K562 (cell line): ENCODE data around the gene PRM2. TPM values are rescaled to one million over a fixed set of nuclear protein-coding genes. Genes with fewer than 3 reads are reported as not detected.
A peak's percentile ranks its signal among the peaks of the same experiment; 100 is the strongest.

ENCODE experiments used
- ATAC-seq: fragments of 200-7000 bp; cut with Tn5 transposase; 3 replicates; pipeline ENCODE4 v1.9.1; 2020; ENCODE audit warnings: moderate library complexity
- BruUV-seq: library from RNA; stranded (reverse); fragments of 400-500 nt; replicated peaks from 2 replicates; lab custom pipeline; 2021; lab: Mats Ljungman, UMichigan
- CTCF ChIA-PET: fragments of 300-600 bp; formaldehyde crosslinking; extraction: SDS; loops from one replicate; lab custom pipeline; 2021; ENCODE audit warnings: low intra/inter-chr PET ratio; lab: Yijun Ruan, JAX
- POLR2A ChIA-PET: fragments of 300-600, 350-650 bp; sonication (Branson Sonifier 250); formaldehyde crosslinking; extraction: SDS; loops from one replicate; lab custom pipeline; 2021; ENCODE audit warnings: antibody characterized with exemption, inconsistent platforms; lab: Yijun Ruan, JAX
- DNase-seq, 4 experiments: peaks; one replicate each; pipeline versions ENCODE4 v3.0.0 to v3.0.0-alpha.2; 2011 to 2018; ENCODE audit warnings: low spot score in 3 of 4, mixed read lengths in 3 of 4; ENCODE audit errors: extremely low read depth in 1 of 4
- FAIRE-seq: peaks from 2 replicates; lab custom pipeline; 2011; peaks lifted over from hg19 to GRCh38; lab: Jason Lieb, UNC
- H2AFZ ChIP-seq: 2 replicates; pipeline ENCODE4 v1.6.0; 2011; ENCODE audit warnings: low read depth, low read length, control low read depth, inconsistent platforms
- H3K27ac ChIP-seq: fragments of 200-600 bp; 3 replicates; pipeline ENCODE4 v1.8.0; 2011; ENCODE audit warnings: low read depth, mild to moderate bottlenecking, control low read depth, inconsistent platforms, low read length, moderate library complexity, mixed read lengths; ENCODE audit errors: extremely low read depth
- H3K27me3 ChIP-seq, 2 experiments: fragments of 300-600 bp in 1 of 2; 2 replicates in 1 of 2; 3 replicates in 1 of 2; pipeline versions ENCODE4 v1.6.0 to v1.8.0; 2011; ENCODE audit warnings: inconsistent platforms in 2 of 2, low read length in 2 of 2, mild to moderate bottlenecking in 1 of 2, mixed read lengths in 1 of 2, moderate library complexity in 1 of 2; ENCODE audit not compliant: control insufficient read depth in 2 of 2, insufficient read depth in 2 of 2
- H3K36me3 ChIP-seq: fragments of 300-600 bp; 3 replicates; pipeline ENCODE4 v1.8.0; 2011; ENCODE audit warnings: mild to moderate bottlenecking, low read length, inconsistent platforms; ENCODE audit not compliant: control insufficient read depth, insufficient read depth
- H3K4me1 ChIP-seq, 2 experiments: fragments of 200-600 bp in 1 of 2; replicated peaks in 1 of 2; 2 replicates in 1 of 2; 3 replicates in 1 of 2; pipeline versions ENCODE4 v1.5.1 to v1.8.0; 2011; ENCODE audit warnings: inconsistent platforms in 2 of 2, low read length in 2 of 2, mild to moderate bottlenecking in 1 of 2, mixed read lengths in 1 of 2, moderate library complexity in 1 of 2; ENCODE audit not compliant: control insufficient read depth in 2 of 2, insufficient read depth in 2 of 2
- H3K4me2 ChIP-seq: 2 replicates; pipeline ENCODE4 v1.6.1; 2011; ENCODE audit warnings: low read length, control low read depth, inconsistent platforms, mixed read lengths; ENCODE audit not compliant: insufficient read depth
- H3K4me3 ChIP-seq: fragments of 200-600 bp; sonication (generic), shearing (Covaris generic); 2 replicates; pipeline ENCODE4 v1.5.1; 2016; ENCODE audit warnings: control low read depth, inconsistent platforms
- H3K79me2 ChIP-seq: fragments of 200-600 bp; 3 replicates; pipeline ENCODE4 v1.8.0; 2011; ENCODE audit warnings: low read length, inconsistent platforms; ENCODE audit not compliant: control insufficient read depth, insufficient read depth
- H3K9ac ChIP-seq, 2 experiments: 2 replicates each; pipeline versions ENCODE4 v1.6.0 to v1.6.1; 2011; ENCODE audit warnings: low read depth in 2 of 2, low read length in 2 of 2, control low read depth in 1 of 2, inconsistent platforms in 1 of 2, mild to moderate bottlenecking in 1 of 2, mixed read lengths in 1 of 2; ENCODE audit not compliant: insufficient read depth in 1 of 2
- H3K9me1 ChIP-seq: one replicate; pipeline ENCODE4 v1.6.0; 2011; ENCODE audit warnings: inconsistent platforms, mild to moderate bottlenecking, low read length, moderate library complexity; ENCODE audit not compliant: control insufficient read depth, insufficient read depth
- H3K9me3 ChIP-seq: replicated peaks from 2 replicates; pipeline ENCODE4 v1.5.1; 2011; ENCODE audit warnings: low read depth, low read length, inconsistent platforms; ENCODE audit not compliant: control insufficient read depth, insufficient read depth
- H4K20me1 ChIP-seq: replicated peaks from 2 replicates; pipeline ENCODE4 v1.6.1; 2011; ENCODE audit warnings: low read length, inconsistent platforms, mixed read lengths; ENCODE audit not compliant: control insufficient read depth, insufficient read depth
- AFF1 ChIP-seq, 2 experiments: fragments of 450-650 bp; IDR thresholded peaks; 2 replicates each; pipeline ENCODE4 v1.6.1; 2018; ENCODE audit warnings: mild to moderate bottlenecking in 2 of 2, low read depth in 1 of 2; ENCODE audit not compliant: partially characterized antibody in 2 of 2
- ARNT ChIP-seq, 2 experiments: fragments of 450-650 bp; IDR thresholded peaks; 2 replicates each; pipeline ENCODE4 v1.6.1; 2016; ENCODE audit warnings: mild to moderate bottlenecking in 1 of 2
- CCNT2 ChIP-seq: IDR thresholded peaks from 2 replicates; pipeline ENCODE4 v1.6.1; 2011; ENCODE audit warnings: borderline replicate concordance, low read depth, mild to moderate bottlenecking, moderate library complexity, mixed read lengths, low read length; ENCODE audit not compliant: insufficient read length; ENCODE audit errors: extremely low read depth
- KDM1A ChIP-seq, 2 experiments: fragments of 450-650 bp; IDR thresholded peaks; 2 replicates each; pipeline ENCODE4 v1.6.1; 2016; ENCODE audit warnings: mild to moderate bottlenecking in 2 of 2
- KLF16 ChIP-seq: IDR thresholded peaks from 2 replicates; pipeline ENCODE4 v1.6.1; 2016; ENCODE audit warnings: antibody characterized with exemption
- MXI1 ChIP-seq: IDR thresholded peaks from 2 replicates; pipeline ENCODE4 v1.6.1; 2011; ENCODE audit warnings: low read depth, mild to moderate bottlenecking, improper control_type of control experiment, low read length
- PRDM10 ChIP-seq: fragments of 450-650 bp; IDR thresholded peaks from 2 replicates; pipeline ENCODE4 v1.6.1; 2018; ENCODE audit not compliant: partially characterized antibody
- SIRT6 ChIP-seq: IDR thresholded peaks from one replicate; pipeline ENCODE4 v1.6.1; 2012; ENCODE audit warnings: low read depth, mild to moderate bottlenecking, control low read depth, inconsistent platforms, low read length, moderate library complexity
- STAT5B ChIP-seq: fragments of 250-450 bp; sonication (Bioruptor Pico); IDR thresholded peaks from 2 replicates; pipeline ENCODE4 v1.8.0; 2021; ENCODE audit warnings: mild to moderate bottlenecking, inconsistent platforms
- YBX1 ChIP-seq: fragments of 450-650 bp; IDR thresholded peaks from 2 replicates; pipeline ENCODE4 v1.7.1; 2016; ENCODE audit warnings: mild to moderate bottlenecking
- ZNF444 ChIP-seq: fragments of 250-450 bp; sonication (Bioruptor Pico); IDR thresholded peaks from 2 replicates; pipeline ENCODE4 v1.4.0; 2020; ENCODE audit warnings: mild to moderate bottlenecking, moderate library complexity
- ZNF512 ChIP-seq: IDR thresholded peaks from 2 replicates; pipeline ENCODE4 v1.6.1; 2016; ENCODE audit warnings: missing genetic modification characterization, missing compliant biosample characterization
- ZZZ3 ChIP-seq: fragments of 450-650 bp; IDR thresholded peaks from 2 replicates; pipeline ENCODE4 v1.6.1; 2016; ENCODE audit warnings: antibody characterized with exemption, mild to moderate bottlenecking, moderate library complexity
- WGBS: fragments of 100-300 bp; shearing (Covaris generic); methylation state at CpG from one replicate; pipeline ENCODE4 v1.1.6; 2016; ENCODE audit warnings: low coverage, mixed read lengths; ENCODE audit not compliant: insufficient coverage; ENCODE audit errors: missing lambda C conversion rate; 5-methylcytosine and 5-hydroxymethylcytosine counted together
- in situ Hi-C: fragments of 300-500 bp; cut with MboI; formaldehyde crosslinking; loops from 4 replicates; pipeline ENCODE4 v1.15.0; 2018; ENCODE audit warnings: inconsistent platforms, mixed read lengths
- intact Hi-C: fragments of 100-400 bp; cut with micrococcal nuclease; formaldehyde crosslinking; loops from 2 replicates; pipeline ENCODE4 v1.14.2; 2022
- polyA plus RNA-seq, 8 experiments: library from polyadenylated mRNA; depleted of rRNA in 4 of 8; stranded (reverse) in 5 of 8; unstranded in 3 of 8; fragments of >200 nt; fragmentation: Nextera tagmentation in 2 of 8; fragmentation: Illumina TruSeq in 1 of 8; extraction: Ambion mirVana in 2 of 8; extraction: Trizol in 1 of 8; gene quantifications; 2 replicates each; pipeline versions ENCODE4 v1.2.1 to v1.2.3, GENCODE V29; 2011 to 2014; ENCODE audit warnings: inconsistent platforms in 1 of 8, missing spikeins in 1 of 8
- total RNA-seq, 7 experiments: library from RNA; depleted of rRNA in 6 of 7; stranded (reverse); fragments of >200 nt in 6 of 7; fragmentation: Illumina TruSeq in 2 of 7; extraction: Trizol in 2 of 7; gene quantifications; 2 replicates each; pipeline versions ENCODE4 v1.2.1 to v1.2.3, GENCODE V29; 2011 to 2021; ENCODE audit warnings: low replicate concordance in 1 of 7

The PRM2 gene
- total and polyA plus RNA-seq, 9 of the 15 experiments (the other 6 are each of a cell fraction or from before 2014, with no cell fraction given): not detected

- intact Hi-C loops: no loop called here
- ChIA-PET POLR2A (interaction anchor here (0.6 to 2.5 kb wide), 3 partner anchors 14 to 22 kb away, joined by 3 to 8 read pairs (median 3); no protein-coding TSS in a partner anchor), CTCF (interaction anchor here (1.2 kb wide), 1 partner anchor 130 kb away, joined by 3 read pairs; no protein-coding TSS in a partner anchor)
- WGBS: 46% methylated on average over 2 of the region's 3 CpGs
- Histone ChIP-seq H3K4me3 (no peak overlapping the region), H3K9me3 (no peaks in the 10 kb centered on the region), H3K9ac (peak overlapping the region in 1 of 2 experiments; percentile 58; a peak in 3 of 4 replicates), H2AFZ (peak overlapping the region; percentile 90; the same call in 1 of the 2 replicates), H3K36me3 (no peaks in the 10 kb centered on the region), H3K4me2 (peak overlapping the region; percentile 73), H3K79me2 (no peaks in the 10 kb centered on the region), H3K27me3 (no peaks in the 10 kb centered on the region), H3K9me1 (no peaks in the 10 kb centered on the region), H4K20me1 (no peaks in the 10 kb centered on the region), H3K4me1 (peaks cover 37 to 46% of the 10 kb centered on the region in 2 experiments), H3K27ac (peak overlapping the region; percentile 95)
- no peak for FAIRE-seq
- no peak for DNase-seq
- BruUV-seq: no TSS peak
- in situ Hi-C loops: no loop called here
- ATAC-seq: no peak
- TF ChIP-seq KDM1A (IDR thresholded peaks at IDR 0.05) (peak in 1 of 2 experiments; percentile 96; a peak in 2 of 4 replicates), AFF1 (IDR thresholded peaks at IDR 0.05; ENCODE audit: low read depth in 1 of 2, partially characterized antibody in 2 of 2) (peak in 1 of 2 experiments; percentile 86), ZNF444 (CRISPR knock-in tag) (peak; percentile 74; the same call in 1 of the 2 replicates), YBX1 (no peak), ARNT (IDR thresholded peaks at IDR 0.05) (0 out of 4 replicates have a peak, but pooled peaks of 1 of the 2 experiments have one; percentile 17), ZZZ3 (0 out of 2 replicates have a peak, but pooled peaks have one; percentile 39), ZNF512 (tag) (peak; percentile 88), SIRT6 (no peak), STAT5B (no peak), MXI1 (no peak), PRDM10 (no peak), KLF16 (no peak), CCNT2 (no peak)
Measured at GRCh38 chr16:11232302-11232851, 43.9 kb downstream of the PRM2 start.
